HFF-Myc (cell line): Measurements from ENCODE around the gene WBP1.
A peak's percentile ranks its signal among the peaks of the same experiment; 100 is the strongest.
"Not testable (repeated sequence)": the region's sequence is repeated elsewhere in the genome, so short reads cannot be mapped to it uniquely, and the experiment has no call there.

Experiments used
- DNase-seq: peaks from one replicate; pipeline ENCODE4 v3.0.0-alpha.2; 2011; ENCODE audit warnings: low read depth; ENCODE audit errors: extremely low read depth
- H3K4me3 ChIP-seq: replicated peaks from 2 replicates; pipeline ENCODE4 v1.5.1; 2011; ENCODE audit warnings: low read depth, mild to moderate bottlenecking, control low read depth, low read length
- CTCF ChIP-seq: IDR thresholded peaks from 2 replicates; pipeline ENCODE4 v1.5.1; 2012; ENCODE audit warnings: mild to moderate bottlenecking, low read depth, low read length, control low read depth; ENCODE audit errors: missing control alignments

WBP1 gene

GRCh38 chr2:74439373-74439772, 18.9 kb upstream of the WBP1 start:
- no peak for DNase-seq
- H3K4me3 ChIP-seq: peak overlapping the region; percentile 59
- no peak for TF ChIP-seq CTCF

GRCh38 chr2:74439803-74440377, 18.3 kb upstream of the WBP1 start:
- TF ChIP-seq CTCF: no peak
- DNase-seq: no peak
- peak overlapping the region; percentile 59 for H3K4me3 ChIP-seq

- peak overlapping the region; percentile 59 for H3K4me3 ChIP-seq
- DNase-seq: peak; percentile 48
- no peak for TF ChIP-seq CTCF
Observed at GRCh38 chr2:74440378-74441169, 17.7 kb upstream of the WBP1 start.

GRCh38 chr2:74441170-74441689, 17.0 kb upstream of the WBP1 start:
- no peak for TF ChIP-seq CTCF
- DNase-seq: no peak
- H3K4me3 ChIP-seq: no peak overlapping the region

GRCh38 chr2:74441690-74442482, 16.4 kb upstream of the WBP1 start, which contains the start of gene RTKN:
RTKN (minus strand) TSS chr2:74441937; CDS start chr2:74441816, 121 bp downstream.
- DNase-seq: no peak
- TF ChIP-seq CTCF: no peak
- H3K4me3 ChIP-seq: peak within 1 kb of the TSS; percentile 59

GRCh38 chr2:74442483-74443297, 15.5 kb upstream of the WBP1 start:
- not testable (repeated sequence) for H3K4me3 ChIP-seq, DNase-seq
